OCI-M1 (cell line): ENCODE measurements around the gene MAP3K9.

Source experiments
- DNase-seq: peaks from one replicate; lab custom pipeline; 2025; lab: John Stamatoyannopoulos, UW

MAP3K9 gene

DNA sequence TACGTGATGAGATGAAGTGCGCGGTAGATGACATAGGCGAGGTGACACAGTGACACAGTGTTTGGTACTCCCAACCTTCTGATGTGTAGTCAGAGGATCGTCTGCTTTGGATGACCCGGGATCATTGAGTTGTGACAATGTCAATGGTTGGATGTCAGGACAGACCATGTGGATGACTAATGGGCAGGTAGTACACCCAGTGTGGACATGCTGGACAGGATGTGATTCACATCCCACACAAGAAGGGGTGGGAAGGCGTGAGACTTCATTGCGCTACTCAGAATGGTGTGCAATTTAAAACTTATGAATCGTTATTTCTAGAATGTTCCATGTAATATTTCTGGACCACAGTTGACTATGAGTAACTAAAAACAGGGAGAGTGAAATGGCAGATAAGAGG, 23.8 kb downstream of the MAP3K9 start:
- DNase-seq: no peak

DNA sequence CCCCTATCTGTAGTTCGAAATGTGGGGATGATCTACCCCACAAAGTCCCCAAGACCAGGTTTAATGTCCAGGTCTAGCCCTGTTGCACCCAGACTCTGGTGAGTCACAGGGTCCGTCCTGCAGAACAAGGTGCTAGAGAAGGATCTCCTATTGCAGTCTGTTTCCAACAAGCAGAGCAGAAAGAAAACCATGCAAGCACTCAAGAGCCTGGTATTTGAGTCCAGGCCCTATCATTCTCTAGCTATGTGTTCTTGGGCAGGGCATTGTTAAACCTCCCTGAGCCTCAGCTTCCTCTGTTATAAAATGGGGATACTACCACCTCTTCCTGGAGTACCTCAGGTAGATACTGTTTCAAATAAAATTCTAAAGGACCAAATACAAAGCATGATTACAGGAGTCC, 24.4 kb downstream of the MAP3K9 start:
- DNase-seq: no peak

DNA sequence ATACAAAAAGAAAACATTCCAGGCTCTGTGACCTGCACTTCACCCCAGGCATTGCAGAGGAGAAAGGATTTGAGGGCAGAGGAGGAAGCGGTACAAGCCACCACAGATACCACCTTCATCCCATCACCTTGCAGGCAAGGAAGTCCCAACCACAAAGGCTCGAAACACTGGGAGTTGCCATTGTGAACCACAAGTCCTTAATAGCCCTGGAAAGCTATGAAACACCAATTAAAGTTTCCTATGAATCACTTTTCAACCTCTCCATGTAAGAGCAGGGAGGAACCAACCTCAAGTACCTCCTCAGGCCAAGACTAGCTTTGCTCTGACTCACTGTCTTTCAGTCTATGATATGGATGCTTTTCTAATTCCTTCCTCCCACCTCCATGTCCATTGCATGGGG, 27.0 kb downstream of the MAP3K9 start:
- DNase-seq: no peak

DNA sequence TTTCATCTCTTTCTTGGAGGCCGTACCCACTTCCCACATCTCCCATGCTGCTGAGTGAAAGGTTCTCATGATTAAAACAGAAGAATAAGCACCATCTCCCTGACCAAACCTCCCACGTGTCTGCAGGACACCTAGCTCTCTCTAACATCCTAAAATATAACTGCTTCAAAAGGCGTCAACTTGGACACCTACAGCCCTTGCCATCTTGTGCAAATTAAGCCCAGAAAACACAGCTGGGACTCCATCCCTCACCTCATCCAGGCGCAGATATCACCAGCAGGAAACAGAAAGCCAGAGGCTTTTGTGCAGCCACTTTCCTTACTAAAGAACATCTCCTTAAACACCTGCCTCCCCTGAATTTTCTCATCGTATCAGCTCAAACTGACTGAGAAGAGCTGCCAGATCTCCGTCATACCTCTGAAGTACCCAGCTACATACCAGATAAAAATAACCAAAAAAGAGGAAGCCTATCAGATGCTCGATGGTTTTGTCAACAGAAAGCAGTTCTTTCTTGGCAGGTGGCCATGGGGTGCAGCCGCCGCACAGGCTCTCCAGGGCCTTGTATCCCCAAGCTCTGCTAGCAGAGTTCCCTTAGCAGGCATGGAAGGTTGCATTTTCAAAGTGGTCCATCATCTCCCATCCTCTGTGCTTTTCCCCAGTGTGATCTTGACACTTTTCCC, 28.8 kb downstream of the MAP3K9 start:
- DNase-seq: peak; percentile 7

DNA sequence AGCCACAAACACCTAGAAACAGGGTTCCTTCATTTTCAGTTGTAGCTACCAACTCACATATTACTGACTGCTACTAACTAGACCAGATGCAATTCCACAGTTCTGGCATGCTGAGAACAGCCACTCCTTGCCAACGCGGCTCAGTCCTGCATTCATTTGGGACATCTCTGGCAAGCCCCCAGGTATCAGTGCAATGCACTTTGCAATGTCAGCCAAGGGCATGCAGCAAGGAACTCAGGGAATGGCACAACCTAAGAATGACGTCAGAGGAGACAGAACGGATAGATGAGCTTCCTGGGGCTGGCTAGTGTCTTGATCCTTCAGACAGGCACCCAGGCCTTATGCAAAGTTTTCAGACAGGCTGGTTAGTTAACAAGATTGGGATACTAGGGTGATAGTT, 29.6 kb downstream of the MAP3K9 start:
- DNase-seq: no peak

DNA sequence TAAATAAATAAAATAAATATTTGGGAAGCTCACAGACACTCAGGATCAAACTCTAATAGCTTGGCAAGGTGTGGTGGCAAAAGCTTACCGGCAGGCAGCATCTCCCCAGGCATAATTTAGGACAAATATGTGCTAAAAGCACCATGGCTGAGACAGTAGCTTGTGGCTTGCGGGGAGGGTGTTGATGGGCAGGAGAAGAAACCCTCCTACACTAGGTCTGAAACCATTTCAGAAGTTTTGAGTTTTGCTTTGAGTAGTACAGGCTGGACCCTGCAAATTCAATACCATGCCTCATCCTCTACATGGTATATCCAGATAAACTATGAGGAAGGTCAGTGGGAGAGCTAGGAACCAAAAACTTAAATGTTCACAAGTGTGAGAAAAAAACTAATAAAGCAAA, 33.1 kb downstream of the MAP3K9 start:
- no peak for DNase-seq

DNA sequence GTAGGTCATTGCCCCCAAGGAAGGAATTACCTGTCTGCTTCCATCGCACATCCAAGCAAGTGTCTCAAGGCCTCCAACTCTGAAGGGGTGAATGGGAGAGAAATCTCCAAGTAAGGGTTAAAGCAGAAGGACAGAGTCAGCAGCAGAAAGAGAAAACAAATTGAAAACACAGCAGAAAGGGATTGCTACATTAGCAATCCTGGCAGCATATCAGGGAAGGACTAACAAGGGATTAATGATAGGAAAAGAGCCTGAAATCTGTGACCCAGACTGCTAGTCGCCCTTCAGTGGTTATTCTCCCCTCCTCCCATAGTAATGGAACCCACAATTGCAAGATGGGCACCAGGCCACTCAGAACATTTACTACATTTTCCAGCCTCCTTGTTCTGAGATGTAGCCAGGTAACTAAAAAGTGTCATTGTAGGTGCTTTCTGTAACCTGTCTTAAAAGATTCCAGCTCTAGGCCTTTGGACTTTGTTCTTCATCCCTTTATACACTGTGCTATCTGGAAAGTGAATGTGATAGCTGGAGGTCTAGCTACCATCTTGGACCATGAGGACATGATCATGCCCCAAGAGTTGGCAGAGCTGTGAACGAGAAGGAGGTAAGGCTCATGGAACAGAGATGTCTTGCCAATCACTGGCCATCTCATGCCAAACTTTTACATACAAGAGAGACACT, 36.0 kb downstream of the MAP3K9 start:
- DNase-seq: no peak

DNA sequence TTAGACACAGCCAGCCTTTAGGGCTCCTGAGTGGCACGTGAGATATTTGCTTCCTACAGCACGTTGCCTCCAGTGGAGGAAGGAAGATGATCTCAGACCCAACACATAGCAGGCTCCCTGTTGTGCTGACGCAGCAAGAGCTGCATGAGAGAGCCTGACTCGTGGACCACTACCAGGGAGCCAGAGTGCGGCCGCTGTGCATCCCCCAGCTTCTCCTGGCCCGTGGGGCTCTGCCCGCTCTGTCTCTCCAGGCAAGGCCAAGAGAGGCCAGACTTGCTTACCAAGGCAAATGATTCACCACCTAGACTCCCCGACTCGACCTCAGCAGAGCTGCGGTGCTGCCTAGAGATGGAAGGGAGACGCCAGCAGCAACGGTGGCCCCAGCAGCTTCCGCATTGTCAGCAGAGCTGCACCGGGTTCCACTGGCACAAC, 37.5 kb downstream of the MAP3K9 start:
- DNase-seq: no peak

DNA sequence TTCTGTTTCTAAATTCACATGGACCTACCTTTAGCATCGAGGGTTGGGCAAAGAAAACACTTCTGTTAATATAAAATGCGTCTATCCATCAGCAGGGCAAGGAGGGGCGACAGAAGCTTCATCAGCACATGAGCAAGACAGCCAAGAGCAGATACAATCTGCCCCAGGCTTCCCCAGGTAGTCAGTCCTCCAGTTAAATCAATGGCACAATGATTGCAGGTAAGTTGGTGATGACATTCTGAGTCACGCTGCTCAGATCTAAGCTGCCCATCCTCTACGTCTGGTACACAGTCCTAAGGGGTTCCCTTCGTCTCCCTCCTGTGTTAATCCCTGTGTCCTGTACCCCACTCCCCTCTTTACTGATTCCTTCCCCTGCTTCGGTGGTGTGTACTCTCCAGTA, 38.8 kb downstream of the MAP3K9 start:
- DNase-seq: no peak

DNA sequence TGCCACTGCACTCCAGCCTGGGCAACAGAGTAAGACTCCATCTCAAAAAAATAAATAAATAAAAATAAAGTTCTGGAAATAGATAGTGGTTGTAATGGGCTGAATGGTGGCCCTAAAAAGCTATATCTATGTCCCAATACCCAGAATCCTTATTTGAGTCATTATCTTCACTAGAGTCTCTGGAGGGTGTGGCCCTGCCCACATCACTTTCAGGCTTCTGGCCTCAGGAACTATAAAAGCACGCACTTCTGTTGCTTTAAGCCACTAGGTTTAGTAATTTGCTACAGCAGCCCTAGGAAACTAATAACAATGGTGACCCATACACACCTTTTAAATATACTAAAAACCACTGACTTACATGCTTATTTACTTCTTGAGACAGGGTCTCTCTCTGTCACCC, 49.9 kb downstream of the MAP3K9 start:
- no peak for DNase-seq

DNA sequence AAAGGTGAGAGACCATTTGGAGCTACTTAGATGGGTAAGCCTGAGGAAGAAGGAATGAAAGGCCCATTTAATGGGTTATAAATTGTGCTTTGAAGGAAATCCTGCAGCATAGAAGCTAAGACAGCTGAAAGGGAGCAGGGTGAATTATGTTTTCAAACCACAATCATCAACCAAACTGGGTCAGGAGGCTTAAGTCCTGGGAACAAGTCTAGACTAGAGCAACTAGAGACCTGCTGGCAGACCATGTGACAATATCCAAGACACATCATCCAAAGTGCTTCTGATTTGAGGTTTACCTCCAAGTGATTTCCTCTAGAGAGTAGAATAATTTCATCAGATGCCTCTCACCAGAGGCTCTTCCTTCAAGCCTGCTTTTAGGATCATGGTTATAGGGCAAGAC, 53.7 kb downstream of the MAP3K9 start:
- DNase-seq: no peak

DNA sequence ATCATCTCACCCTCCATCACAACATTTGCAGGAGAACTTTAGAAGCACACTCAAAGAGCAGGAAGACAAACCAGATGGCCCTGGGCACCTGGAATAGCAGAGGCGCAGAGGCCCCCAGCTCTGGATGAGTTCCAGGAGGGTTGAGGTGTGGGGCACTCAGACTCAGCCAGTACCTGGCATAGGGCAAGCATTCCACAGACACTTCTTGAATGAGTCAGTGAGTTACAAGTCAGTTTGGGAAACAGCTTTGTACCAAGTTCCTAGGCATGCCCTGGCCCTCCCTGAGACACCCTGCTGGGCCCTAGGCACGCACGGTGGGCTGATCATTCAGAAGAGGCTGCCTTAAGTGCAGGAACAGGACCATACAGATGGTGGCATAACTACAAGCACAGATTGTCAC, 54.3 kb downstream of the MAP3K9 start:
- DNase-seq: no peak

DNA sequence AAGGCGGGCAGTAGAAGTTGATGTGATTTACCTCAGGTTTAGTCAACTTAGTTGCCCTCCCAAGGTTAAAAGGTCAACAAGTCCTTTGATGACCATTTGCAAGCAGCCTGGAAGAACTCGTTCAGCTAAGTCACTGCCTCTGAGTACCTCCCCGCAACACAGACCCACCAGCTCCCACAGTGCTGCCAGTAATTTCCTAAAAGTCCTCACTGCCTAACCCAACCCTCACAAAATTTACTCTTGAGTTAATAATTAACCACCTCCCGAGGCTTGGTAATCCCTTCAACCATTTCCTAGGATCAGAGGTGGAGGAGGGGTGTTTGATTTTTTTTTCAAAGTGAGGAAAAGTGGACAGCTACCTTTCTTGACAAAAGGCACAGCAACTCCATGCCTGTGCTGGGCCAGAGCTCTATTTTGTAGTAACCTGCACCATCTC, 55.8 kb downstream of the MAP3K9 start:
- DNase-seq: no peak

DNA sequence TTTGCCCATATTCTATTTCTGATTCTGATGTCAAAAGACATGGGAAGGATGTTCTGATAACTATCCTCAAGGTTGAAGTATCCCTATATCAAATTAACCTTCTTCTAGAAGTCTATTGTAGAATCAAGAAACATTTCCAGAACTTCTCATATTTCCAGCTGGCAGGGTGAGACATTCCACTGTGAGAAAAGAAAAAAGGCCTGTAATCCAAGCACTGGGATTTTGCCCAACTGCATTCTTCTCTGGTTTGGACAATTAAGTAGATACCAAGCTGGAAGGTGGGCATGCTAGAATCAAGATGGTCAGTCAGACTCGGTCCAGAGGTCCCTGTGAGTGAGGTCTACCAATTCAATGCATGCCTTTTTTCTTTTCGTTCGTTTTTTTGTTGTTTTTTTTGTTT, 60.9 kb downstream of the MAP3K9 start:
- no peak for DNase-seq

DNA sequence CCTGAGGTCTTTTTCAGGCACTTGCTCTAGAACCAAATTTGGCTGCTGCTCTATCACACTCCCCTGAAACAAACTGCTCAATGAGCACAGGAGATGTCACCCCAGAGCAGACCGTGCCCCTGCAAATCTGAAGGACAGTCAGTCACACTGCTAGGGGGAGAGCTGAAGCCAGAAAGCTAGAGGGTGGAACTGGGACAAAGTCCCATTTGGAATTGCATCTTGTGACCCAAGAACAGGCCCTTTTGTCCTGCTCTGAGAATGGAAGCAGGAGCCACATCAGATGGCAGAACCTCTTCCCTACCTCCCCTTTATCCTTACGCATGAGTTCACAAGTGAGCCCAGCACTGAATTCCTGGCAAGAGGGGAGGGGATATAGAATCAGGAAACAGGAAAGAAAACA, 64.7 kb downstream of the MAP3K9 start:
- DNase-seq: no peak

DNA sequence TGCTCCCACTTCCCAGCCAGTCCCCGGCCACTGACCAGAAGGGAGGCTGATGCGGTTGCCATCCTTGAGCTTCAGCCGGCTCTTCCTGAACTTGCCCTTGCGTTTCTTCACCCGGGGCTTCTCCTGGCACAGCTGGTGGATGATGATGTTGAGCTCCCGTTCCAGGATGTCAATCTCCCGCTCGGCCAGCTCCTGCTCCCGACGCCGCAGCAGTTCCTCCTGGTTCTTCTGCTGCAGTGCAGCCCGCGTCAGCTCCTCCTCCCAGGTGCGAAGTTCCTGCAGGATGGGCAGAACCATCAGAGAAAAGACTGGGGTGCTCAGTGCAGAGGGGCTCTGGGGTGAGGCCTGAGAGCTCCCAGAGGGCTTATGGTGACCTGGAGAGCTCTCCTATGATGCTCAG, 67.0 kb downstream of the MAP3K9 start:
- DNase-seq: no peak

DNA sequence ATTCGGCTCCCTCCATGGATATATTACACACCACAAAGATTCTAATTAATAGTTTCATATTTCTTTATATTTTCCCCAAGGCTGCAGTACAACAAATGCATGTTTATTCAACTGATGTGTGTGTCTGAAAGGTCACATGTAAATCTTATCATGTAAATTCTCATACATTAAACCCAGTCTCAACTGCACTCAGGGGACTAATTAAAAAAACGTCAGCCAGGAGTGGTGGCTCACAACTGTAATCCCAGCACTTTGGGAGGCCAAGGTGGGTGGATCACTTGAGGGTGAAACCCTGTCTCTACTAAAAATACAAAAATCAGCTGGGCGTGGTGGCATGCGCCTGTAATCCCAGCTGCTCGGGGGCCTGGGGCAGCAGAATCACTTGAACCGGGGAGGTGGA, 67.8 kb downstream of the MAP3K9 start:
- no peak for DNase-seq

DNA sequence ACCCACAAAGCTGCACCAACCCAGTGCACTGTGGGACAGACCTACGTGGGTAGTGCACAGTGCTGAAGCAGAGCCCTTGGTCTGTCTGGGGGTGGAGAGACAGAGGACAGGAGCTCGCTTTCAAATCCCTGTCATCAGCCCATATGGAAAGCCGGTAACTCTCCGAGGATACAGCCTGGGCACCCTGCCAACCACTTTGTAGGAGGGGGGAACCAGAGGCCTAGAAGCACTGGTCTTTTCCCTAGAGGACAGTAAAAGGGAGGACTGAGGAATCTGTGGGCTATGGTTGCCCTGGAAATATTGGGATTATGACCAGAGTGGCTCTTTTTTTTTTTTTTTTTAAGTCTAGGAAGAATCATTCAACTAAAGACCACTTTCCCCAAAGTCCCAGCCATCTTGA, 74.3 kb downstream of the MAP3K9 start:
- no peak for DNase-seq

DNA sequence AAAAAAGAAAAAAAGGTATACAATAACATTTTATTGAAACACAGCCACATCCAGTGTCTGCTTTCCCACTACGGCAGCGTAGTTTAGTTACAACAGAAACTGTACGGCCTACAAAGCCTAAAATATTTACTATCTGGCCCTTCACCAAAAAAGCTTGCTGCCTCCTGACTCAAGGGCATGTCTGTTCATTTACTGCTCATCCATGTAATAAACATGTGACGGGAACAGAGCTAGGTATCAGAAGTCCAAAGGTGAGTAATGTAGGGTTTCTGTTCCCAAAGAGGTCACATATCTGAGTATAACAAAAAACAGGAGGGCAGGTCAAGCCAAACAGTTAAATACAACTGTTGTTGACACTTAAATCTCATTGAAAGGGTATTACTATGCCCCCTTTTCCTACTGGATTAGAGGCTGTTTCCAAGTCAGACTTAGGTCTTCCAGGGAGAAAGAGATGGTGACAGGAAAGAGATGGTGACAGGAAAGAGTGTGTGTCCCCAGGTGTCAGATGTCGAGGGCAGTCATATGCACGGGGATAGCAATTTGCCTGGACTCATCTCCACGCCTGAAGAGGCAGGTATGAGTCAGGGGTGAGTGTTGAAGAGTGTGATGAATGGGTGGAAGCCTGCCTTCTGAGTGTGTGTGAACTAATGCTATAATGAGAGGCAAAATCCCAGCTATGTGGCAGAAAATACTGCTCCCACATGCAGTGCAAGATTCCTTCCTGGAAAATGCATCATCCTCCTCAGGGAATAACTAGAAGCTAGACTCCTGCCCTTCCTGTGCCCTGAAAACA, 77.7 kb downstream of the MAP3K9 start:
- DNase-seq: no peak

DNA sequence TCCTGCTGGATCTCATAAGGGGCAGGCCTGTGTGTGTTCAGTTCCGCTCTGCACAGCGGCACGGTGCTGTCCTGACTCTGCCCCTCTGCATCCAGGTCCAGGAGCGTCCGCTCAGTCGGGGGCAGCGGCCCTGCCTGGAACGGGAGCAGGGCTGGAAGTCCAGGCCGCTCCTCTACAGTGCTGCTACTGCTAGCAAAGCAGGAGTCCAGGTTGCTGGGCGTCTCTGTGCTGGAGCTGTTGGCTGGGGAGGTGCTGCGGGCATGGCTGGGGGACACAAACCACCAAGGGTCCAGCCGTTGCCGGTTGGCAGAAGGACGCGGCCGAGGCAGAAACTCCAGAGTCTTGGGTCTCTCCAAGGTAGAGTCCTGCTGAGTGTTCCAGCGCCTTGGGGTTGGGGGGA, 78.9 kb downstream of the MAP3K9 start:
- no peak for DNase-seq

DNA sequence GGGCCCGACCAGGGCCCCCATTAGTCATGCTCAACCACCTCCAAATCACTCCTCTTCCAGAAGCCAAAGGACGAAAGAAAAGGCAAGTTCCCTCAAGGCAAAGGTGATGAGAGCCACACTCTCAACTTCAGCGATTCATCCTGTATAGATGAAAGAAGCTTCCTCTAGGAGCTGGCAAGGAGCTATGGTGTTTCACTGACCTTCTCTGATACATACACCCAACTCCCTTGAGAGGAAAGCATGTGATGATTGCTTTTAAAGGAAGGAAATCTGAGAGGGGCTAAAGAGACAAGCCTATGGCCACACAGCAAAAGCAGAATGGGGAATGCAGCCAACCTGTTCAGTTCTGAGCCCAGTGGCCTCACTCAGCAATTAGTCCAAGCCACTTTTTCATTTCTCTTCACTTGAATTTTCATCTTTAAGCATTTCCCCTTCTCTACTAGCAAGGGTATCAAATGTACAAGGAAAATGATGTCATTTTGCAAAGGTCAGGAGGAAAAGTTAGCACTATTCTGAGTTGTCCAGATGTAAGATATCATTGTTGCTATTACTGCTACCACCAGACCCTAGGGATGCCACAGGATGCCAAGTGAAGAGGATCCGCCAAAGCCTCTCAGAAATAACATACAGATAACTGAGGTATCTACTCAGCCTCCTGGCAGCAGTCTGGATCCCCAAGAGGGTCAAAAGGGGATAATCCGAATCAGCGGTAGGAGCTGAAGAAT, 82.5 kb downstream of the MAP3K9 start:
- no peak for DNase-seq

DNA sequence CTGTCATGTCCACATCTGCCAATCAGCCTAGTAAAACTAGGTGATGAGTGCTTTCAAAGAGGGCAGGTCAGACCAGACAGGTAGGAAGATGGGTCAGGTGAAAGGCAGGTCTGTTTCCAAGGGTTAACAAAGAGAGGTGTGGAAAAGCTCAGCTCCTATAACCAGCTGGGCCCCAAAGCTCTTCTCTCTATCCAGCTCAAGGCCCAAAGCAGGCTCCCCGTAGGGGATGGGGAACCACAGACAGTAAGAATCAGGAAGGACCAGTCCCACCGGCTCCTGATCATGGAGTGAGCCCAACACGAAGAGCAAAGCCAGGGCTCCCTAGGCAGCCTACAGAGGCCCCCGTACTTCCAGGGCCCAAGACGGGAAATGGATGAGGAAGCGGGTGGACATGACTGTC, 84.4 kb downstream of the MAP3K9 start:
- DNase-seq: no peak

DNA sequence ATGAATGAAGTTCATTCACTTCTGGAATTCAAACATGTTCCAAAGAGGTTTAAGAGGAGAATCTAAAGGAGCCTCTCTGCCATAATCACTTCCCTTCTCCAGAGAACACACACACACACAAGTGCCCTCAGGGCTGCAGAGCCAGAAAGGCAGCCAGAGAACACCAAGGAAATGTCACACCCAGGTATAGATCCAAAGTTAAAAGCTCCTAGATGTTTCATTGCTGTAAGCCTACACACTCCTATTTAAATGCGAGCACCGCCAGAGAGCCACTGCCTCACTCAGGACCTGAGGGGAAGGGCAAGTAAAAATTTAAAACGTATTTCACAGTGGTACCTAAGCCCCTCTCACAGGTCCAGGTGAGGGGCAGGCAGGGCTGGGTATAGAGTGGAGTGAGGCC, 85.2 kb downstream of the MAP3K9 start:
- no peak for DNase-seq
